CD14-positive monocyte (primary cell): ENCODE measurements around the gene NHS. TPM values are rescaled to one million over a fixed set of nuclear protein-coding genes. Genes with fewer than 3 reads are reported as not detected.

Experiments used
- DNase-seq, 3 donors: peaks; one replicate each; pipeline ENCODE4 v3.0.0-alpha.2; 2011 to 2022
- H2AFZ ChIP-seq: 2 replicates; pipeline ENCODE4 v1.6.0; 2012; ENCODE audit warnings: mild to moderate bottlenecking, low read depth, low read length, inconsistent platforms; ENCODE audit not compliant: insufficient read depth, poor library complexity, severe bottlenecking
- H3K27ac ChIP-seq, 2 donors: 1 replicate in 1 of 2; 2 replicates in 1 of 2; pipeline ENCODE4 v1.5.1; 2012 to 2013; ENCODE audit warnings: low read length in 2 of 2, control low read depth in 1 of 2, inconsistent platforms in 1 of 2, low read depth in 1 of 2, mild to moderate bottlenecking in 1 of 2
- H3K27me3 ChIP-seq, 2 donors: one replicate each; pipeline versions ENCODE4 v1.6.0 to v1.6.1; 2011 to 2013; ENCODE audit warnings: low read length in 2 of 2; ENCODE audit not compliant: control insufficient read depth in 2 of 2, insufficient read depth in 2 of 2
- H3K36me3 ChIP-seq, 2 donors: replicated peaks in 1 of 2; 1 replicate in 1 of 2; 2 replicates in 1 of 2; pipeline versions ENCODE4 v1.5.1 to v1.6.1; 2012 to 2013; ENCODE audit warnings: low read length in 2 of 2, control low read depth in 1 of 2, inconsistent platforms in 1 of 2, mild to moderate bottlenecking in 1 of 2; ENCODE audit not compliant: insufficient read depth in 2 of 2, control insufficient read depth in 1 of 2
- H3K4me1 ChIP-seq, 2 donors: 1 replicate in 1 of 2; 2 replicates in 1 of 2; pipeline versions ENCODE4 v1.5.1 to v1.6.1; 2012 to 2013; ENCODE audit warnings: low read length in 2 of 2, control low read depth in 1 of 2, inconsistent platforms in 1 of 2, mild to moderate bottlenecking in 1 of 2, moderate library complexity in 1 of 2; ENCODE audit not compliant: insufficient read depth in 2 of 2, control insufficient read depth in 1 of 2
- H3K4me2 ChIP-seq: replicated peaks from 2 replicates; pipeline ENCODE3; 2012; ENCODE audit warnings: low read length, moderate library complexity, mild to moderate bottlenecking; ENCODE audit not compliant: poor library complexity, severe bottlenecking; ENCODE audit errors: extremely low read depth
- H3K4me3 ChIP-seq, 3 experiments: fragments of 200-600 bp in 1 of 3; sonication (generic) in 1 of 3; replicated peaks in 1 of 3; 1 replicate in 2 of 3; 2 replicates in 1 of 3; pipeline ENCODE4 v1.5.1; 2011 to 2013; ENCODE audit warnings: low read length in 3 of 3, mild to moderate bottlenecking in 3 of 3, control low read depth in 2 of 3, low read depth in 2 of 3, inconsistent platforms in 1 of 3, moderate library complexity in 1 of 3
- H3K79me2 ChIP-seq: 2 replicates; pipeline ENCODE4 v1.6.0; 2012; ENCODE audit warnings: mild to moderate bottlenecking, control low read depth, inconsistent platforms, low read length, moderate library complexity; ENCODE audit not compliant: insufficient read depth
- H3K9ac ChIP-seq: 2 replicates; pipeline ENCODE4 v1.6.0; 2017; ENCODE audit warnings: low read length, mild to moderate bottlenecking; ENCODE audit not compliant: insufficient read depth, poor library complexity, severe bottlenecking
- H3K9me3 ChIP-seq, 2 donors: replicated peaks in 1 of 2; 1 replicate in 1 of 2; 2 replicates in 1 of 2; pipeline versions ENCODE4 v1.5.1 to v1.6.1; 2012 to 2013; ENCODE audit warnings: low read length in 2 of 2, control low read depth in 1 of 2; ENCODE audit not compliant: control insufficient read depth in 1 of 2, insufficient read depth in 1 of 2
- H4K20me1 ChIP-seq: 2 replicates; pipeline ENCODE4 v1.6.0; 2012; ENCODE audit warnings: mild to moderate bottlenecking, low read length, control low read depth, moderate library complexity; ENCODE audit not compliant: insufficient read depth
- H3K27ac Mint-ChIP-seq, 7 donors: one replicate each; pipeline ENCODE4 v1.8.0; 2020; ENCODE audit warnings: mild to moderate bottlenecking in 7 of 7, mixed read lengths in 7 of 7, moderate library complexity in 6 of 7, inconsistent platforms in 2 of 7
- H3K27me3 Mint-ChIP-seq, 3 donors: one replicate each; pipeline ENCODE4 v1.8.0; 2021 to 2022; ENCODE audit warnings: low read depth in 3 of 3, mild to moderate bottlenecking in 3 of 3, mixed read lengths in 3 of 3, moderate library complexity in 3 of 3, inconsistent platforms in 1 of 3
- H3K36me3 Mint-ChIP-seq, 2 donors: one replicate each; pipeline ENCODE4 v1.8.0; 2020; ENCODE audit warnings: mixed read lengths in 2 of 2, inconsistent platforms in 1 of 2, mild to moderate bottlenecking in 1 of 2
- H3K4me1 Mint-ChIP-seq: one replicate; pipeline ENCODE4 v1.8.0; 2020; ENCODE audit warnings: mild to moderate bottlenecking, mixed read lengths
- H3K4me3 Mint-ChIP-seq, 2 donors: one replicate each; pipeline ENCODE4 v1.8.0; 2020; ENCODE audit warnings: mild to moderate bottlenecking in 2 of 2, mixed read lengths in 2 of 2, moderate library complexity in 1 of 2
- H3K9me3 Mint-ChIP-seq, 7 donors: one replicate each; pipeline ENCODE4 v1.8.0; 2020 to 2022; ENCODE audit warnings: mixed read lengths in 7 of 7, mild to moderate bottlenecking in 6 of 7, moderate library complexity in 6 of 7, inconsistent platforms in 2 of 7
- WGBS: methylation state at CpG from one replicate; pipeline ENCODE4 v1.1.5; 2013; ENCODE audit warnings: missing lambda C conversion rate; ENCODE audit not compliant: insufficient coverage; 5-methylcytosine and 5-hydroxymethylcytosine counted together
- intact Hi-C, 2 donors: fragments of 100-400 bp; cut with micrococcal nuclease; formaldehyde crosslinking; loops; one replicate each; pipeline versions ENCODE4 v1.15.0 to v1.15.1; 2023
- polyA plus RNA-seq, 3 donors: library from polyadenylated mRNA; depleted of rRNA in 1 of 3; unstranded in 2 of 3; stranded (reverse) in 1 of 3; fragments of 300-500 nt in 2 of 3; fragments of >200 nt in 1 of 3; fragmentation: Illumina TruSeq in 2 of 3; gene quantifications; 1 replicate in 2 of 3; 2 replicates in 1 of 3; pipeline ENCODE4 v1.2.3, GENCODE V29; 2012 to 2021
- TF ChIP-seq, protein P1 (sequence below): fragments of 200-600 bp; IDR thresholded peaks from one replicate; pipeline ENCODE4 v1.8.0; 2022; ENCODE audit warnings: antibody characterized with exemption, mild to moderate bottlenecking

Gene NHS
- polyA plus RNA-seq, 3 donors: 0.86 to 1.8 (median 1.3) TPM

DNA sequence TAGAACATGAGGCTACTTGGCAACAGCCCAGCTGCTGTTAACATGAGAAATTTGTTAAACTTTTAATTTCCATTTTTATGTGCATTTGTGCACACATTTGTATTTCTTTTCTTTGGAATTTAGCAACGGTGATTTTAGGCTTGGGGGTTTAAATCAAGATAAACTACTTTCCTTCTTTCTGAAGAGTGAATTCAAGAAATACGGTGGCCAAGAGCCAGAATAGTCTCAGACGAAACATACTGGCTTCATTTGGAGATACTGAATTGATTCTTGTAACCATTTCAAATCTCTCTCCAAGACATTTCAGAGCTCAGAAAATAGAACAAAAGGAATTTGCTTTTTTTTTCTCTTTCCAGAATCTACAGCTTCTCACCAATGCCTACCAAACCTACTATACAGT is 228.2 kb downstream of the NHS start:
- no peaks in the 10 kb centered on the region for H4K20me1 ChIP-seq
- H3K79me2 ChIP-seq: no peaks in the 10 kb centered on the region
- H3K4me2 ChIP-seq: no peak overlapping the region
- no peaks in the 10 kb centered on the region for H3K36me3 Mint-ChIP-seq
- H3K9me3 Mint-ChIP-seq: no peaks in the 10 kb centered on the region
- TF ChIP-seq, protein P1, sequence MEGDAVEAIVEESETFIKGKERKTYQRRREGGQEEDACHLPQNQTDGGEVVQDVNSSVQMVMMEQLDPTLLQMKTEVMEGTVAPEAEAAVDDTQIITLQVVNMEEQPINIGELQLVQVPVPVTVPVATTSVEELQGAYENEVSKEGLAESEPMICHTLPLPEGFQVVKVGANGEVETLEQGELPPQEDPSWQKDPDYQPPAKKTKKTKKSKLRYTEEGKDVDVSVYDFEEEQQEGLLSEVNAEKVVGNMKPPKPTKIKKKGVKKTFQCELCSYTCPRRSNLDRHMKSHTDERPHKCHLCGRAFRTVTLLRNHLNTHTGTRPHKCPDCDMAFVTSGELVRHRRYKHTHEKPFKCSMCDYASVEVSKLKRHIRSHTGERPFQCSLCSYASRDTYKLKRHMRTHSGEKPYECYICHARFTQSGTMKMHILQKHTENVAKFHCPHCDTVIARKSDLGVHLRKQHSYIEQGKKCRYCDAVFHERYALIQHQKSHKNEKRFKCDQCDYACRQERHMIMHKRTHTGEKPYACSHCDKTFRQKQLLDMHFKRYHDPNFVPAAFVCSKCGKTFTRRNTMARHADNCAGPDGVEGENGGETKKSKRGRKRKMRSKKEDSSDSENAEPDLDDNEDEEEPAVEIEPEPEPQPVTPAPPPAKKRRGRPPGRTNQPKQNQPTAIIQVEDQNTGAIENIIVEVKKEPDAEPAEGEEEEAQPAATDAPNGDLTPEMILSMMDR: no peak
- no peak for DNase-seq
- H3K36me3 ChIP-seq: no peaks in the 10 kb centered on the region
- no peak overlapping the region for H3K27ac ChIP-seq
- peaks cover 4 to 10% (median 5%) of the 10 kb centered on the region in 3 donors for H3K27me3 Mint-ChIP-seq
- H3K4me1 ChIP-seq: no peaks in the 10 kb centered on the region
- H3K4me1 Mint-ChIP-seq: peaks cover 6% of the 10 kb centered on the region
- H3K9me3 ChIP-seq: no peaks in the 10 kb centered on the region
- peaks cover 0 to 2% of the 10 kb centered on the region in 2 donors for H3K27me3 ChIP-seq
- WGBS: no CpG with 5 or more reads among the region's 3 CpGs
- no peak overlapping the region for H3K4me3 ChIP-seq
- no peak overlapping the region for H3K27ac Mint-ChIP-seq
- intact Hi-C loops: no loop called here
- no peak overlapping the region for H3K4me3 Mint-ChIP-seq
- no peak overlapping the region for H3K9ac ChIP-seq
- no peak overlapping the region for H2AFZ ChIP-seq

DNA sequence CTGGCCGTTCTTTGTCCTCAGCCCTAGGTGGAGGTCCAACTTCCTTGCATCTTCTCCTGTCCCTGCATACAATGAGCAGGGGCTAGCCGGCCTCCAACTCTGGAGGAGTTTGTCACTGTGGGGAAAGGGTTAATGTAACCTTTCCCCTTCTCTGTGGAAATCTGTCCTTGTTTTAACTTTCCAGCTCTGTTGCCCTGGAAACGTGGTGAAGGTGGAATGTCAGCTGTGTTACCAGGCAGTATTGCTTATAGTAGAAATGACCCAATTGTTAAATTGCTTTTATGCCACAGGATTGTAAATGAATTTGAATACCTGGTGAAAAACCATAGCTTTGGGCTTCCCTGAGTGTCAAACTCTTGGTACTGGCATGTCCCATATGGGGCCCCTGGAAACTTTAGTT is 230.7 kb downstream of the NHS start:
- Histone ChIP-seq H3K4me2 (no peak overlapping the region), H2AFZ (no peak overlapping the region), H3K4me1 (no peaks in the 10 kb centered on the region), H3K9ac (no peak overlapping the region), H4K20me1 (no peaks in the 10 kb centered on the region), H3K27ac (no peak overlapping the region), H3K36me3 (no peaks in the 10 kb centered on the region), H3K79me2 (no peaks in the 10 kb centered on the region), H3K4me3 (no peak overlapping the region), H3K27me3 (peaks cover 0 to 2% of the 10 kb centered on the region in 2 donors), H3K9me3 (no peaks in the 10 kb centered on the region)
- Mint-ChIP-seq H3K36me3 (no peaks in the 10 kb centered on the region), H3K27me3 (peaks cover 0 to 14% (median 4%) of the 10 kb centered on the region in 3 donors), H3K4me1 (peaks cover 6% of the 10 kb centered on the region), H3K9me3 (no peaks in the 10 kb centered on the region), H3K4me3 (no peak overlapping the region), H3K27ac (no peak overlapping the region)
- intact Hi-C loops: no loop called here
- WGBS: 60% methylated on average over 1 of the region's 3 CpGs
- no peak for DNase-seq
- TF ChIP-seq, protein P1: no peak
